K562 (cell line): Measurements from ENCODE around the gene ENKD1. TPM values are rescaled to one million over a fixed set of nuclear protein-coding genes. Genes with fewer than 3 reads are reported as not detected.

Experiments used
- ATAC-seq: fragments of 200-7000 bp; cut with Tn5 transposase; 3 replicates; pipeline ENCODE4 v1.9.1; 2020; ENCODE audit warnings: moderate library complexity
- BruUV-seq: library from RNA; stranded (reverse); fragments of 400-500 nt; replicated peaks from 2 replicates; lab custom pipeline; 2021; lab: Mats Ljungman, UMichigan
- CTCF ChIA-PET: fragments of 300-600 bp; formaldehyde crosslinking; extraction: SDS; loops from one replicate; lab custom pipeline; 2021; ENCODE audit warnings: low intra/inter-chr PET ratio; lab: Yijun Ruan, JAX
- POLR2A ChIA-PET: fragments of 300-600, 350-650 bp; sonication (Branson Sonifier 250); formaldehyde crosslinking; extraction: SDS; loops from one replicate; lab custom pipeline; 2021; ENCODE audit warnings: antibody characterized with exemption, inconsistent platforms; lab: Yijun Ruan, JAX
- DNase-seq, 4 experiments: peaks; one replicate each; pipeline versions ENCODE4 v3.0.0 to v3.0.0-alpha.2; 2011 to 2018; ENCODE audit warnings: low spot score in 3 of 4, mixed read lengths in 3 of 4; ENCODE audit errors: extremely low read depth in 1 of 4
- FAIRE-seq: peaks from 2 replicates; lab custom pipeline; 2011; peaks lifted over from hg19 to GRCh38; lab: Jason Lieb, UNC
- H2AFZ ChIP-seq: 2 replicates; pipeline ENCODE4 v1.6.0; 2011; ENCODE audit warnings: low read depth, low read length, control low read depth, inconsistent platforms
- H3K27ac ChIP-seq: fragments of 200-600 bp; 3 replicates; pipeline ENCODE4 v1.8.0; 2011; ENCODE audit warnings: low read depth, mild to moderate bottlenecking, control low read depth, inconsistent platforms, low read length, moderate library complexity, mixed read lengths; ENCODE audit errors: extremely low read depth
- H3K27me3 ChIP-seq, 2 experiments: fragments of 300-600 bp in 1 of 2; 2 replicates in 1 of 2; 3 replicates in 1 of 2; pipeline versions ENCODE4 v1.6.0 to v1.8.0; 2011; ENCODE audit warnings: inconsistent platforms in 2 of 2, low read length in 2 of 2, mild to moderate bottlenecking in 1 of 2, mixed read lengths in 1 of 2, moderate library complexity in 1 of 2; ENCODE audit not compliant: control insufficient read depth in 2 of 2, insufficient read depth in 2 of 2
- H3K36me3 ChIP-seq: fragments of 300-600 bp; 3 replicates; pipeline ENCODE4 v1.8.0; 2011; ENCODE audit warnings: mild to moderate bottlenecking, low read length, inconsistent platforms; ENCODE audit not compliant: control insufficient read depth, insufficient read depth
- H3K4me1 ChIP-seq, 2 experiments: fragments of 200-600 bp in 1 of 2; replicated peaks in 1 of 2; 2 replicates in 1 of 2; 3 replicates in 1 of 2; pipeline versions ENCODE4 v1.5.1 to v1.8.0; 2011; ENCODE audit warnings: inconsistent platforms in 2 of 2, low read length in 2 of 2, mild to moderate bottlenecking in 1 of 2, mixed read lengths in 1 of 2, moderate library complexity in 1 of 2; ENCODE audit not compliant: control insufficient read depth in 2 of 2, insufficient read depth in 2 of 2
- H3K4me2 ChIP-seq: 2 replicates; pipeline ENCODE4 v1.6.1; 2011; ENCODE audit warnings: low read length, control low read depth, inconsistent platforms, mixed read lengths; ENCODE audit not compliant: insufficient read depth
- H3K4me3 ChIP-seq: fragments of 200-600 bp; sonication (generic), shearing (Covaris generic); 2 replicates; pipeline ENCODE4 v1.5.1; 2016; ENCODE audit warnings: control low read depth, inconsistent platforms
- H3K79me2 ChIP-seq: fragments of 200-600 bp; 3 replicates; pipeline ENCODE4 v1.8.0; 2011; ENCODE audit warnings: low read length, inconsistent platforms; ENCODE audit not compliant: control insufficient read depth, insufficient read depth
- H3K9ac ChIP-seq, 2 experiments: 2 replicates each; pipeline versions ENCODE4 v1.6.0 to v1.6.1; 2011; ENCODE audit warnings: low read depth in 2 of 2, low read length in 2 of 2, control low read depth in 1 of 2, inconsistent platforms in 1 of 2, mild to moderate bottlenecking in 1 of 2, mixed read lengths in 1 of 2; ENCODE audit not compliant: insufficient read depth in 1 of 2
- H3K9me1 ChIP-seq: one replicate; pipeline ENCODE4 v1.6.0; 2011; ENCODE audit warnings: inconsistent platforms, mild to moderate bottlenecking, low read length, moderate library complexity; ENCODE audit not compliant: control insufficient read depth, insufficient read depth
- H3K9me3 ChIP-seq: replicated peaks from 2 replicates; pipeline ENCODE4 v1.5.1; 2011; ENCODE audit warnings: low read depth, low read length, inconsistent platforms; ENCODE audit not compliant: control insufficient read depth, insufficient read depth
- H4K20me1 ChIP-seq: replicated peaks from 2 replicates; pipeline ENCODE4 v1.6.1; 2011; ENCODE audit warnings: low read length, inconsistent platforms, mixed read lengths; ENCODE audit not compliant: control insufficient read depth, insufficient read depth
- ELF1 ChIP-seq: fragments of 200-800 bp; sonication (Bioruptor generic); IDR thresholded peaks from 2 replicates; pipeline ENCODE4 v1.6.1; 2016; ENCODE audit warnings: missing genetic modification characterization, missing compliant biosample characterization
- GTF3C2 ChIP-seq: IDR thresholded peaks from 3 replicates; pipeline ENCODE4 v1.6.1; 2011; ENCODE audit warnings: borderline replicate concordance, mild to moderate bottlenecking, moderate library complexity; ENCODE audit not compliant: insufficient read length; ENCODE audit errors: extremely low read depth
- HDAC8 ChIP-seq: fragments of 450-650 bp; IDR thresholded peaks from 2 replicates; pipeline ENCODE4 v1.6.1; 2016; ENCODE audit warnings: mild to moderate bottlenecking, missing genetic modification characterization, moderate library complexity, missing compliant biosample characterization
- HES1 ChIP-seq: fragments of 450-650 bp; IDR thresholded peaks from 2 replicates; pipeline ENCODE4 v1.6.1; 2016; ENCODE audit warnings: low read depth, mild to moderate bottlenecking, moderate library complexity
- MYBL2 ChIP-seq, 2 experiments: fragments of 450-650 bp in 1 of 2; sonication (generic) in 1 of 2; formaldehyde crosslinking in 1 of 2; IDR thresholded peaks; 2 replicates each; pipeline versions ENCODE4 v1.6.1 to v1.8.1; 2017 to 2022; ENCODE audit warnings: borderline replicate concordance in 1 of 2, inconsistent platforms in 1 of 2, low read depth in 1 of 2, mild to moderate bottlenecking in 1 of 2, missing genetic modification reagents in 1 of 2, moderate library complexity in 1 of 2
- PHB ChIP-seq: fragments of 250-450 bp; sonication (Bioruptor Pico); IDR thresholded peaks from 2 replicates; pipeline ENCODE4 v1.5.0; 2021
- POU5F1 ChIP-seq: fragments of 150-350 bp; IDR thresholded peaks from 2 replicates; pipeline ENCODE4 v1.6.1; 2014; ENCODE audit warnings: borderline replicate concordance, low read length, low read depth, mild to moderate bottlenecking; ENCODE audit not compliant: partially characterized antibody
- PTBP1 ChIP-seq: fragments of 200-400 bp; formaldehyde crosslinking; IDR thresholded peaks from 2 replicates; pipeline ENCODE4 v1.6.1; 2017; ENCODE audit warnings: low read depth, low read length
- UBTF ChIP-seq, 2 experiments: IDR thresholded peaks; 2 replicates each; pipeline ENCODE4 v1.6.1; 2012; ENCODE audit warnings: improper control_type of control experiment in 2 of 2, low read depth in 2 of 2, low read length in 2 of 2, borderline replicate concordance in 1 of 2
- ZBTB2 ChIP-seq: fragments of 450-650 bp; IDR thresholded peaks from 2 replicates; pipeline ENCODE4 v1.6.1; 2016; ENCODE audit warnings: antibody characterized with exemption
- ZNF785 ChIP-seq: fragments of 250-450 bp; sonication (Bioruptor Pico); IDR thresholded peaks from 2 replicates; pipeline ENCODE4 v1.4.0; 2020; ENCODE audit warnings: mild to moderate bottlenecking
- WGBS: fragments of 100-300 bp; shearing (Covaris generic); methylation state at CpG from one replicate; pipeline ENCODE4 v1.1.6; 2016; ENCODE audit warnings: low coverage, mixed read lengths; ENCODE audit not compliant: insufficient coverage; ENCODE audit errors: missing lambda C conversion rate; 5-methylcytosine and 5-hydroxymethylcytosine counted together
- in situ Hi-C: fragments of 300-500 bp; cut with MboI; formaldehyde crosslinking; loops from 4 replicates; pipeline ENCODE4 v1.15.0; 2018; ENCODE audit warnings: inconsistent platforms, mixed read lengths
- intact Hi-C: fragments of 100-400 bp; cut with micrococcal nuclease; formaldehyde crosslinking; loops from 2 replicates; pipeline ENCODE4 v1.14.2; 2022
- polyA plus RNA-seq, 8 experiments: library from polyadenylated mRNA; depleted of rRNA in 4 of 8; stranded (reverse) in 5 of 8; unstranded in 3 of 8; fragments of >200 nt; fragmentation: Nextera tagmentation in 2 of 8; fragmentation: Illumina TruSeq in 1 of 8; extraction: Ambion mirVana in 2 of 8; extraction: Trizol in 1 of 8; gene quantifications; 2 replicates each; pipeline versions ENCODE4 v1.2.1 to v1.2.3, GENCODE V29; 2011 to 2014; ENCODE audit warnings: inconsistent platforms in 1 of 8, missing spikeins in 1 of 8
- total RNA-seq, 7 experiments: library from RNA; depleted of rRNA in 6 of 7; stranded (reverse); fragments of >200 nt in 6 of 7; fragmentation: Illumina TruSeq in 2 of 7; extraction: Trizol in 2 of 7; gene quantifications; 2 replicates each; pipeline versions ENCODE4 v1.2.1 to v1.2.3, GENCODE V29; 2011 to 2021; ENCODE audit warnings: low replicate concordance in 1 of 7
- TF ChIP-seq, protein P1 (sequence below), 2 experiments: fragments of 200-800 bp in 1 of 2; sonication (Bioruptor generic) in 1 of 2; sonication (generic) in 1 of 2; formaldehyde crosslinking in 1 of 2; IDR thresholded peaks in 1 of 2; conservative IDR thresholded peaks in 1 of 2; 2 replicates each; pipeline versions ENCODE4 v1.5.0 to v1.6.1; 2016 to 2020; ENCODE audit warnings: missing compliant biosample characterization in 1 of 2, missing genetic modification characterization in 1 of 2, missing genetic modification reagents in 1 of 2

ENKD1 gene
- total and polyA plus RNA-seq, 9 of the 15 experiments (the other 6 are each of a cell fraction or from before 2014, with no cell fraction given) = 1.1 to 26.9 (median 8.3) TPM

GRCh38 chr16:67637625-67638024, 28.9 kb downstream of the ENKD1 start:
- Histone ChIP-seq H3K4me3 (no peak overlapping the region), H3K4me1 (no peaks in the 10 kb centered on the region), H3K36me3 (peaks cover 52% of the 10 kb centered on the region), H3K9me3 (no peaks in the 10 kb centered on the region), H3K27me3 (no peaks in the 10 kb centered on the region), H3K4me2 (no peak overlapping the region), H3K9me1 (no peaks in the 10 kb centered on the region), H3K27ac (no peak overlapping the region), H4K20me1 (no peaks in the 10 kb centered on the region), H3K79me2 (no peaks in the 10 kb centered on the region), H2AFZ (no peak overlapping the region), H3K9ac (no peak overlapping the region)
- intact Hi-C loops = no loop called here
- ChIA-PET CTCF (no interaction called here), POLR2A (interaction anchor here (1.1 to 1.3 kb wide), 2 partner anchors 10 to 14 kb away, joined by 3 to 4 read pairs; no protein-coding TSS in a partner anchor)
- WGBS = 94% methylated on average over 11 of the region's 12 CpGs
- in situ Hi-C loops = no loop called here
- no peak for ATAC-seq
- DNase-seq = no peak
- no peak for FAIRE-seq
- BruUV-seq = no TSS peak
- TF ChIP-seq ZNF785 (CRISPR knock-in tag) (no peak), ZBTB2 (no peak), GTF3C2 (no peak), POU5F1 (no peak), HES1 (no peak), PHB (CRISPR knock-in tag) (no peak), MYBL2 (IDR thresholded peaks at IDR 0.05; ENCODE audit: low read depth) (no peak), MYBL2 (CRISPR knock-in tag; IDR thresholded peaks at IDR 0.05; ENCODE audit: borderline replicate concordance) (no peak), HDAC8 (tag) (no peak), PTBP1 (no peak), UBTF (IDR thresholded peaks at IDR 0.05; ENCODE audit: borderline replicate concordance in 1 of 2, low read depth in 2 of 2, low read length in 2 of 2) (no peak), ELF1 (tag) (no peak)
- TF ChIP-seq, protein P1, sequence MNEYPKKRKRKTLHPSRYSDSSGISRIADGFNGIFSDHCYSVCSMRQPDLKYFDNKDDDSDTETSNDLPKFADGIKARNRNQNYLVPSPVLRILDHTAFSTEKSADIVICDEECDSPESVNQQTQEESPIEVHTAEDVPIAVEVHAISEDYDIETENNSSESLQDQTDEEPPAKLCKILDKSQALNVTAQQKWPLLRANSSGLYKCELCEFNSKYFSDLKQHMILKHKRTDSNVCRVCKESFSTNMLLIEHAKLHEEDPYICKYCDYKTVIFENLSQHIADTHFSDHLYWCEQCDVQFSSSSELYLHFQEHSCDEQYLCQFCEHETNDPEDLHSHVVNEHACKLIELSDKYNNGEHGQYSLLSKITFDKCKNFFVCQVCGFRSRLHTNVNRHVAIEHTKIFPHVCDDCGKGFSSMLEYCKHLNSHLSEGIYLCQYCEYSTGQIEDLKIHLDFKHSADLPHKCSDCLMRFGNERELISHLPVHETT (CRISPR knock-in tag; conservative IDR thresholded peaks at IDR 0.05 in 1 of 2, IDR thresholded peaks at IDR 0.05 in 1 of 2) = no peak
